Mucosa of stomach (tissue), 1 donor: ENCODE measurements around the gene C2orf69.

Source experiments
- H3K27me3 ChIP-seq: one replicate; pipeline ENCODE4 v1.7.0; 2013; ENCODE audit warnings: mild to moderate bottlenecking, low read length; ENCODE audit not compliant: control insufficient read depth, insufficient read depth
- H3K36me3 ChIP-seq: one replicate; pipeline ENCODE4 v1.7.0; 2013; ENCODE audit warnings: low read length; ENCODE audit not compliant: control insufficient read depth, insufficient read depth
- H3K4me1 ChIP-seq: one replicate; pipeline ENCODE4 v1.7.0; 2013; ENCODE audit warnings: mild to moderate bottlenecking, low read length; ENCODE audit not compliant: control insufficient read depth, insufficient read depth
- H3K4me3 ChIP-seq: one replicate; pipeline ENCODE4 v1.7.0; 2013; ENCODE audit warnings: low read length
- H3K9ac ChIP-seq: one replicate; pipeline ENCODE4 v1.7.0; 2013; ENCODE audit warnings: mild to moderate bottlenecking, low read length, moderate library complexity
- H3K9me3 ChIP-seq: one replicate; pipeline ENCODE4 v1.7.0; 2013; ENCODE audit warnings: mild to moderate bottlenecking, low read length, moderate library complexity; ENCODE audit not compliant: control insufficient read depth
- donor health status: Pancreatic carcinoma.

The C2orf69 gene

DNA sequence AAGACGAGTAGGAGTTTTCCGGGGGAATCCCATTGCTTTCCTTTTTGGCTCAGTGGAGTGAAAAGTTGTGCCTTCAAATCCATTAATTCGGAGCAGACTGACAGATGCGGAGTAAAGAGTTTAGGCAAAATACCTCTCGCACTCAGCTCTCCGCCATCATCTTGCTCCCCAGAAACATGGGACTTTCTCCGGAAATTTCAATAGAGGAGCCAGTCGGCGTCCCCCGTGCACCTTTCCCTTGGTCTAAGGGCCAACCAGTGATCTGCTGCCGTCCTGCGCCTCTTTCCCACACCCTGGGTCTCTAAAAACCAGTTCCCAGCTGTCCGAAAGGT is 43.9 kb downstream of the C2orf69 start:
- no peaks in the 10 kb centered on the region for H3K36me3 ChIP-seq
- no peaks in the 10 kb centered on the region for H3K9me3 ChIP-seq
- H3K4me3 ChIP-seq, result peak overlapping the region; percentile 91
- no peaks in the 10 kb centered on the region for H3K27me3 ChIP-seq
- peak overlapping the region; percentile 87 for H3K9ac ChIP-seq
- peaks cover 9% of the 10 kb centered on the region for H3K4me1 ChIP-seq

DNA sequence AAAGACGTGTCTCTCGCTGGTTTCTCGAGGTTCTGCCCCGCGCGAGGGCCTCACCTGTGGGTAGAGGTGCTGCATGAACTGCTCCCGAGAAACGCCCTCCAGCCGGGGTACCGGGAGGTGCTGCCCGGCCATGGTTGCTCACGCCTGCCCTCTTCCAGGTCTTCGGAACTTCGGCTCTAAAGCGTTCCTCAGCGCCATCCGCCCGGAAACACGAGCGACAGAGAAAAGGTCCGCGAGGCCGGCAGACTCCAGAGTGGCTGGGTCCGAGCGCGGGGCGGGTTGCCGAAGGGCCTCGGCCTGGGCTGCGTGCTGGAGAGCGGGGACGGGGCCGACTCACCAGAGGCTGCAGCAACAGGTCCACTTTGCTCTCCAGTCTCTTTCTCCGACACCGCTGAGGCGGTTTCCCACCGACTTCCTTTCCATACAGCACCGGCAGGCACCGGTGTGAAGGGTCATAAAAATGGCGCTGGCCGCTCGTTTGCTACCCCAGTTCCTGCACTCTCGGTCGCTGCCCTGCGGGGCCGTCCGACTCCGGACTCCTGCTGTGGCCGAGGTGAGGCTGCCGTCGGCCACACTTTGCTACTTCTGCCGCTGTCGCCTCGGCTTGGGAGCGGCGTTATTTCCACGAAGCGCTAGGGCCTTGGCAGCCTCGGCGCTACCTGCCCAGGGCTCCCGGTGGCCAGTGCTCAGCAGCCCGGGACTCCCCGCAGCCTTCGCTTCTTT is 44.4 kb downstream of the C2orf69 start, which contains the start of the genes MAIP1 and TYW5:
Gene MAIP1, plus strand, starts transcription at position 244 of the 723 bp plus-strand sequence. Its CDS starts 217 bp downstream, at position 461.
Gene TYW5, minus strand, starts transcription at position 153 of the 723 bp plus-strand sequence. Its CDS starts 21 bp downstream, at position 132.
- H3K36me3 ChIP-seq, result no peaks in the 10 kb centered on the region
- peak within 1 kb of the TSS; percentile 87 for H3K9ac ChIP-seq
- H3K27me3 ChIP-seq, result no peaks in the 10 kb centered on the region
- peak within 1 kb of the TSS; percentile 91 for H3K4me3 ChIP-seq
- H3K4me1 ChIP-seq, result peaks cover 9% of the 10 kb centered on the region
- no peaks in the 10 kb centered on the region for H3K9me3 ChIP-seq

DNA sequence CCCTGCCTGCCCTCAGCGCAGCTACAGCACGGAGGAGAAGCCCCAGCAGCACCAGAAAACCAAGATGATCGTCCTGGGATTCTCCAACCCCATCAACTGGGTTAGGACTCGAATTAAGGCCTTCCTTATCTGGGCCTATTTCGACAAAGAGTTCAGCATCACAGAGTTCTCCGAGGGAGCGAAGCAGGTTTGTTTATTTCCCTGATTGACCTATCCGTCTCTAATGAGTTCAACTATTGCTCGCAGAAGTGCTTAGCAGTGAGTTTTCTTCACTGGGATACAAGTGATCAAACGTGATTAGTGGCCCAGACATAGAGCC is 44.9 kb downstream of the C2orf69 start:
- no peaks in the 10 kb centered on the region for H3K9me3 ChIP-seq
- no peaks in the 10 kb centered on the region for H3K27me3 ChIP-seq
- peak overlapping the region; percentile 87 for H3K9ac ChIP-seq
- peaks cover 9% of the 10 kb centered on the region for H3K4me1 ChIP-seq
- H3K4me3 ChIP-seq, result peak overlapping the region; percentile 91
- no peaks in the 10 kb centered on the region for H3K36me3 ChIP-seq

DNA sequence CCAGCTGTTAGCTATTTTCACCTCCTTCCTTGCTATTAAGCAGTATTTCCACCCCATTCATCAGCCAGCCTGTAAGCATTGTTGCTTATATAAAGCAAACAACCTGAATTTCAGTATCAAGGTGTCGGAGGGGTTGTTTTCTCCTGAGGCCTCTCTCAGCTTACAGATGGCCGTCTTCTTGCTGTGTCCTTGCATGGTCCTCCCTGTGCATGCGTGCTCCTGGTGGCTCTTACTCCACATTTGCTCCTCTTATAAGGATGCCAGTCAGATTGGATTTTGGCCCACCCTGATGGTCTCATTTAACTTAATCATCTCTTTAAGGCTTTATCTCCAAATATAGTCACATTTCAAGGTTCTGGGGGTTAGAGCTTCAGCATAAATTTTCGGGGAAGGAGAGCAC is 46.9 kb downstream of the C2orf69 start:
- H3K9ac ChIP-seq, result no peak overlapping the region
- no peaks in the 10 kb centered on the region for H3K9me3 ChIP-seq
- no peak overlapping the region for H3K4me3 ChIP-seq
- no peaks in the 10 kb centered on the region for H3K36me3 ChIP-seq
- H3K4me1 ChIP-seq, result peaks cover 9% of the 10 kb centered on the region
- H3K27me3 ChIP-seq, result no peaks in the 10 kb centered on the region

DNA sequence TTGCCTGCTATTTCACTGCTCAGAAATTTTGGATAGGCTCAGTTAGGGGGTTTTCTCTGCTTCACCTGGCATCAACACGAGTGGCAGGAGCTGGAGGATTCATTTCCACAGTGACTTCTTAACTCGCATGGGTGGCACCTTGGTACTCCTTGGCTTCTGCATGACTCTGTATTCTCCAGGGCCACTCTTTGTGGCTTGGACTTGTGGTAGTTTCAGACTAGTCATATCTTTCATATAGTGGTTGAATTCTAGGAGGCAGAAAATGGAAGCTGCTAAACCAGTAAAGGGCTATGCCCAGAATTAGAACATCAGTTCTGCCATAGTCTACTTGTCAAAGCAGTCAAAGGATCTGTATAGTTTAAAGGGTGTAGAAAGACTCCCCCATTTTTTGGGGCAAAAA is 51.1 kb downstream of the C2orf69 start:
- Histone ChIP-seq H3K9me3 (no peaks in the 10 kb centered on the region), H3K36me3 (no peaks in the 10 kb centered on the region), H3K9ac (no peak overlapping the region), H3K4me3 (no peak overlapping the region), H3K27me3 (no peaks in the 10 kb centered on the region), H3K4me1 (no peaks in the 10 kb centered on the region)

DNA sequence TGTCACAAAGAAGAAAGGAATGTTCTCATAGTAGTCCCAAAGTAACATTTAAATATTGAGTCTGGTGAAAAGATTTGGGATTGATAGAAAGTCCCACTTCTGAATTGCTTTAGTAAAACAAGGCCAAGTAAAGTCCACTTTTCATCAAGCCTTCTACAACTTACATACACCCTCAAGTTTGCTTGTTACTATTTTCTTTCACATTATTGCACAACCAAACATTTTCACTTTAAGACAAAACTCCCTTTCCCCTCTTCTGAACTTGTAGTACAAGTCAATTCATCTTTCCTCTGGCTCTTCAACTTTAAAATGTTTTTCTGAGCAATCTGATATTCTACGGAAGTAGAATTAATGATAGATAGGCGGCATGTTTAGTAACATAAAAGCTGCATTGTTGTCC is 55.3 kb downstream of the C2orf69 start:
- H3K9me3 ChIP-seq, result no peaks in the 10 kb centered on the region
- H3K36me3 ChIP-seq, result no peaks in the 10 kb centered on the region
- no peak overlapping the region for H3K4me3 ChIP-seq
- H3K9ac ChIP-seq, result no peak overlapping the region
- H3K27me3 ChIP-seq, result no peaks in the 10 kb centered on the region
- no peaks in the 10 kb centered on the region for H3K4me1 ChIP-seq

DNA sequence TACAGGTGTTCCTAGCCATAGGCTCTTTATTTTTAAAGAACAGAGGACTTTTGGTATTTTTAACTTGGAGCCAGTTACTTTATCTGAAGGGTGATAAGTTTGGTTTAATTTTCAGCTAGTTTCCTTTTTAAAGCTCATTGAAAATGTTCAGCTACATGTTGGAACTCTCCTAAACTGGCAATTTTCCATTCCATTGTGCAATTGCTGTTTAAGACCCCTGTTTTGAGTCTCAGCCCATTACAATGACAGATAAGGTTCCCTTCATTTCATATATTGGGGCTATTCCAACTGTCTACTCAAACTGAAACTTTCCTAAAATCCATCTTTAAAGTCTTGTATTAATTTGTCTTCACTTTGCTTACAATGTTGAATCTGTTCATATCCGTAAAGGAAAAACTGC is 55.9 kb downstream of the C2orf69 start:
- H3K9ac ChIP-seq, result no peak overlapping the region
- no peaks in the 10 kb centered on the region for H3K27me3 ChIP-seq
- no peaks in the 10 kb centered on the region for H3K4me1 ChIP-seq
- H3K9me3 ChIP-seq, result no peaks in the 10 kb centered on the region
- no peaks in the 10 kb centered on the region for H3K36me3 ChIP-seq
- H3K4me3 ChIP-seq, result no peak overlapping the region

DNA sequence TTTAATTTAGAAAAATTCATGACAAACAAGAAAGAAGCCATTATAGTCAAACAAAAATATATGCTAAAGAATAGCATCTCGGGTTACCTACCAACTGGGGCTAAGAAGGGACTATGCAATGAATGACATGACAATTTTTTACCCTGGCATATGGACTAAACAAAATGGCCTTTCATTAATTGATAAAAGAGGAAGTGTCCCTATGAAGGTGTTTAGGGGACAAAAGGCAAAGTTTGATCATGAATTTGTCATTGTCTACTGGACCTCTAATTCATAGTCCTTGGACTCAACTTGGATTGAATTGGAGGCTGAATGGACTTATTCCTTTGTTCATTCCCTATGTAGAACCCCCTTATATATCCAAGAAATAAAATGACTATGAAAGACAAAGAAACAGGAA is 57.0 kb downstream of the C2orf69 start:
- H3K4me3 ChIP-seq, result no peak overlapping the region
- no peaks in the 10 kb centered on the region for H3K27me3 ChIP-seq
- H3K9ac ChIP-seq, result no peak overlapping the region
- H3K9me3 ChIP-seq, result no peaks in the 10 kb centered on the region
- no peaks in the 10 kb centered on the region for H3K36me3 ChIP-seq
- no peaks in the 10 kb centered on the region for H3K4me1 ChIP-seq

DNA sequence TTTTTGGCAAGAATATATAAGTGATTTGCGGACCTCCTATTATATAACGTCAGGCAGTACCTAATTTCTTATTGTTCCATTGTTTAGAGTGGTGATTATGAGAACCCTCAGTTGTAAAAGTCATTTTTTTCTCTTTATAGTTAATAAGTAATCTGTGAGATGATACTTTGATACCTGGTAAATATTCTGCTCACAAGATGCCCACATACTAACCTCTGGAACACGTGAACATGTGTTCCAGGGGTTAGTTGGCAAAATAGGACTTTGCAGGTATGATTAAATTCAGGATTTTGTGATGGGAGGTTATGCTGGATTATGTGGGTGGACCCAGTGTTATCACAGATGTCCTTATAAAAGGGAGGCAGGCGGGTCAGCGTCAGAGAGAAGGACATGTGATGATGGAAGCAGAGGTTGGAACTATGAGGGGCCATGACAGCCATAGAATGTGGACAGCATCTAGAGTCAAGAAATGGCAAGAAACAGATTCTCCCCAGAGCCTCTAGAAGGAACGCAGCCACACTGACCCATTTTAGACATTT is 61.1 kb downstream of the C2orf69 start:
- no peaks in the 10 kb centered on the region for H3K9me3 ChIP-seq
- no peak overlapping the region for H3K4me3 ChIP-seq
- no peak overlapping the region for H3K9ac ChIP-seq
- H3K36me3 ChIP-seq, result no peaks in the 10 kb centered on the region
- H3K4me1 ChIP-seq, result no peaks in the 10 kb centered on the region
- no peaks in the 10 kb centered on the region for H3K27me3 ChIP-seq

DNA sequence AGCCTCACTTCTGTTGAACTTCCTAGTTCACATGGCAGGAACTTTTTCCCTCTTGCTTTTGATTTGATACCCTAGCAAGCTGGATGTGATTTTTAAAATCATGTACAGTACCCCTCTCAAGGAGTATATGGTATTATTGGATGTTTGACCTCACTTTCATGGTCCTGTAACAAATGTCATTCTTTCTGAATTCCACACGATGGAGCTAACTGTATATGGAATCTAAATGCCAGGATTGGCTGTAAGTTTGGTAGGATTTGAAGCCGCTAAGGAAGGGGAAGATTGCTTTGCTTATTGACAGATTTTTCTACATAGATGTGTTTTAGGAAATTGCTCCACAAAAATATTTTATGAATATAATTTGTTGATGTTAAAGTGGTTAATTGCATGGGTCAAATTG is 62.6 kb downstream of the C2orf69 start:
- Histone ChIP-seq H3K9ac (no peak overlapping the region), H3K36me3 (no peaks in the 10 kb centered on the region), H3K4me3 (no peak overlapping the region), H3K27me3 (no peaks in the 10 kb centered on the region), H3K4me1 (peaks cover 6% of the 10 kb centered on the region), H3K9me3 (no peaks in the 10 kb centered on the region)

DNA sequence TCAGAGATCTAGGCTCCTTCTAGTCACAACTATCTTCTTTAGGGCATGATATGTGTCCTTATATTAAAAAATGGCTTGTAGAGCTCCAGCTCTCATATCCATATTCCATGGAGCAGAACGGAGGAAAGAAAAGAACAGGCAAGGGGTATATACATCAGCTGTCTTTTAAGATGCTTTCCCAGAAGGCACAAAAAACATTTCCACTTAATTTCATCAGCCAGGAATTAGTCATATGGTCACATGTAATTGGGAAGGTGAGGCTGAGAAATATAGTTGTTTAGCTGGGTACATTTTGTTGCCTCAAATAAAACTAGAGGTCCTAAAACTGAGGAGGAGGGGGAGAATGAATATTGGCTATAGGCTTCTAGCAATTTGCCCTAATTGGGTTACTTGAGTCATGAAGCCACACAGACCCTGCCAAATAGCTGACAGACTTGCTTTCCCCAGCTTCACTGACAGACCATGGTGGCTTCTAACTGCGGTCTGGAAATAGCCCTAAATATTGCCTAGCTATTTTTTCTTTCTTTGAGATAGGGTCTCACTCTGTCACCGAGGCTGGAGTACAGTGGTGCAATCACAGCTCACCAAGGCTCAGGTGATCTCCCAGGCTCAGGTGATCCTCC is 64.3 kb downstream of the C2orf69 start:
- H3K4me1 ChIP-seq, result peaks cover 12% of the 10 kb centered on the region
- H3K9me3 ChIP-seq, result no peaks in the 10 kb centered on the region
- no peak overlapping the region for H3K9ac ChIP-seq
- no peaks in the 10 kb centered on the region for H3K36me3 ChIP-seq
- no peak overlapping the region for H3K4me3 ChIP-seq
- H3K27me3 ChIP-seq, result no peaks in the 10 kb centered on the region
